Stimulated activated naive CD8-positive, alpha-beta T cell treated with anti-CD3 and anti-CD28 coated beads, Interleukin-15, amount 100 ng/mL, for 72 hours (primary cell): ENCODE measurements around the gene PCNX2.
"Not testable (repeated sequence)": the region's sequence is repeated elsewhere in the genome, so short reads cannot be mapped to it uniquely, and the experiment has no call there.

Experiments used
- ATAC-seq: fragments of 150-1000 bp; cut with Tn5 transposase; 2 replicates; pipeline ENCODE4 v1.10.0; 2021; ENCODE audit warnings: mild to moderate bottlenecking, moderate library complexity
- DNase-seq, 2 donors: peaks; one replicate each; pipeline ENCODE4 v3.0.0; 2021 to 2022
- H3K27ac Mint-ChIP-seq, 2 donors: one replicate each; pipeline ENCODE4 v1.8.0; 2022; ENCODE audit warnings: mild to moderate bottlenecking in 2 of 2, mixed read lengths in 2 of 2, moderate library complexity in 2 of 2
- H3K27me3 Mint-ChIP-seq: one replicate; pipeline ENCODE4 v1.8.0; 2022; ENCODE audit warnings: mixed read lengths
- H3K4me1 Mint-ChIP-seq: one replicate; pipeline ENCODE4 v1.8.0; 2022; ENCODE audit warnings: mild to moderate bottlenecking, mixed read lengths
- H3K4me3 Mint-ChIP-seq, 2 donors: one replicate each; pipeline ENCODE4 v1.8.0; 2022; ENCODE audit warnings: mild to moderate bottlenecking in 2 of 2, mixed read lengths in 2 of 2, moderate library complexity in 1 of 2
- H3K9me3 Mint-ChIP-seq, 2 donors: one replicate each; pipeline ENCODE4 v1.8.0; 2022; ENCODE audit warnings: mixed read lengths in 2 of 2

Gene PCNX2

DNA sequence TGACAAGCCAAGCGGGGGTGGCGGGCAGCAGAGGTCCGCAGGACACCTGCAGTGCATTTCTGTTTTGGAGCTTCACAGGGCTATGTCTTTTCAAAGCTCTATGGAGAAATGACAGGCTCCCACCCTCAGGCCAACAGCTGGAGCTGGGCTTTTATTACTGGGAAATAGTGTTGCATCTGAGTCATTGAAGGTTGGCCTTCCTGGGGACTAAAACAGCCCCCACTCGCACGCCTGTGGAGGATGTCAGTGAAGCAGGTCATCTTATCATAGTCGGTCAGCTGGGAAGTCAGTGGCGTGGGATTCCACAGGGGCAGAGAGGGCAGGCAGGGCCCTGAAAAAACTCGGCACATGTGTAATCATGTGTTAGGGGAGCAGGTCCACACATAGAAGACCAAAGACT, 289.8 kb downstream of the PCNX2 start:
- ATAC-seq = no peak
- Mint-ChIP-seq H3K9me3 (peaks cover 0 to 5% of the 10 kb centered on the region in 2 donors), H3K27ac (no peak overlapping the region)

GRCh38 chr1:233005156-233005555, 290.4 kb downstream of the PCNX2 start:
- H3K27ac Mint-ChIP-seq = no peak overlapping the region
- H3K27me3 Mint-ChIP-seq = no peaks in the 10 kb centered on the region
- peaks cover 0 to 5% of the 10 kb centered on the region in 2 donors for H3K9me3 Mint-ChIP-seq
- DNase-seq (no peak), ATAC-seq (no peak)
- no peak overlapping the region for H3K4me3 Mint-ChIP-seq
- H3K4me1 Mint-ChIP-seq = no peaks in the 10 kb centered on the region

More for the DNA sequence above, 289.8 kb downstream of the PCNX2 start:
- DNase-seq = no peak
- Mint-ChIP-seq H3K27me3 (no peaks in the 10 kb centered on the region), H3K4me1 (no peaks in the 10 kb centered on the region), H3K4me3 (no peak overlapping the region)

GRCh38 chr1:233004451-233004850, 291.1 kb downstream of the PCNX2 start:
- Mint-ChIP-seq H3K9me3 (peaks cover 0 to 5% of the 10 kb centered on the region in 2 donors), H3K27me3 (no peaks in the 10 kb centered on the region), H3K4me1 (no peaks in the 10 kb centered on the region), H3K27ac (no peak overlapping the region), H3K4me3 (no peak overlapping the region)
- no peak for ATAC-seq
- DNase-seq = no peak

GRCh38 chr1:233003638-233004037, 291.9 kb downstream of the PCNX2 start:
- not testable (repeated sequence) for ATAC-seq, DNase-seq, H3K27ac Mint-ChIP-seq, H3K4me1 Mint-ChIP-seq, H3K4me3 Mint-ChIP-seq, H3K27me3 Mint-ChIP-seq, H3K9me3 Mint-ChIP-seq

- Mint-ChIP-seq H3K4me1 (no peaks in the 10 kb centered on the region), H3K9me3 (peaks cover 2 to 5% of the 10 kb centered on the region in 2 donors), H3K4me3 (no peak overlapping the region), H3K27ac (no peak overlapping the region), H3K27me3 (no peaks in the 10 kb centered on the region)
- ATAC-seq (no peak), DNase-seq (no peak)
Measured at GRCh38 chr1:232999956-233000625, 295.4 kb downstream of the PCNX2 start.

DNA sequence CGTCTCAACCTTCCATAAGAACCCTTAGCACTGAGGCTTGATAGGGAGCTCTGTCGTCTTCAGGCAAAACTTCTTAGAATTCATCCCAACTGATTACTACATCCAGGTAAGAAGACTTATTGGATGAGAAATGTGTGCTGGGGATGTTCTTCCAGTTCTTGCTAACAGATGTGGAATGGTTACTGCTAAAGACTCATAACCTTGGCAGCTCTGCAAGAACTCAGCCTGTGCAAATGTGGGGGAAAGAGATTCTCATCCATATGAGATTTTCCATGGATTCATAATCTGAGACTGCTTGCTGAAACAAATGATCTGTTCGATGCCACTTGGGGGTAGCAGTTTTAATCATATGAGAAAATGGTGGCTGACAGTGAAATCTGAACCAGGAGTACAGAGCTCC, 296.9 kb downstream of the PCNX2 start:
- DNase-seq (no peak), ATAC-seq (no peak)
- H3K27me3 Mint-ChIP-seq = no peaks in the 10 kb centered on the region
- peaks cover 8% of the 10 kb centered on the region for H3K4me1 Mint-ChIP-seq
- H3K4me3 Mint-ChIP-seq = no peak overlapping the region
- H3K27ac Mint-ChIP-seq = no peak overlapping the region
- peaks cover 16 to 17% of the 10 kb centered on the region in 2 donors for H3K9me3 Mint-ChIP-seq

DNA sequence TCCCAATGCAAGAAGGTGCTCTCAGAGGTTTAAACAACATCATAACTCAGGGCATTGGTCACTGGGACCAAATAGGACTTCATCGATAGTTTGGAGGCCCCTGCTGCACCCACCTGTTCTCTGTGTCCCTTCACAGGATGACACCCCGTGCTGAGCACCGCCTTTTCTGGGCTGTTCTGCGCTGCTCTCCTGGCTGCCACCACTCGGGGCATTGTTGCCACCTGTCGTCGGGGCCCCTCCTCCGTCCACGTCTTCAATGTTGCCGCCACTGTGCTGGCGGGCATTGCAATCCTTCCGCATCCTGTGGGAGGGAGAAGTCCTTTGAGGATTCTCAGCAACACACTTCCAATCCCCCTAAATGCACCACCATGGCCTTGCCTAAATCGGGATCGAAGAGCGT, 297.4 kb downstream of the PCNX2 start:
- Mint-ChIP-seq H3K4me3 (no peak overlapping the region), H3K4me1 (peaks cover 8% of the 10 kb centered on the region), H3K27ac (no peak overlapping the region), H3K9me3 (peaks cover 18 to 22% of the 10 kb centered on the region in 2 donors), H3K27me3 (no peaks in the 10 kb centered on the region)
- DNase-seq = no peak
- ATAC-seq = no peak

GRCh38 chr1:232996143-232996542, 299.4 kb downstream of the PCNX2 start:
- Mint-ChIP-seq H3K4me3 (no peak overlapping the region), H3K9me3 (peaks cover 17 to 29% of the 10 kb centered on the region in 2 donors), H3K4me1 (peaks cover 10% of the 10 kb centered on the region), H3K27me3 (no peaks in the 10 kb centered on the region), H3K27ac (no peak overlapping the region)
- DNase-seq (no peak), ATAC-seq (no peak)

- Mint-ChIP-seq H3K4me1 (peaks cover 17% of the 10 kb centered on the region), H3K27ac (no peak overlapping the region), H3K27me3 (no peaks in the 10 kb centered on the region), H3K4me3 (no peak overlapping the region), H3K9me3 (peaks cover 17 to 29% of the 10 kb centered on the region in 2 donors)
- no peak for DNase-seq
- ATAC-seq = no peak
Measured at GRCh38 chr1:232995189-232995588, 300.3 kb downstream of the PCNX2 start.

DNA sequence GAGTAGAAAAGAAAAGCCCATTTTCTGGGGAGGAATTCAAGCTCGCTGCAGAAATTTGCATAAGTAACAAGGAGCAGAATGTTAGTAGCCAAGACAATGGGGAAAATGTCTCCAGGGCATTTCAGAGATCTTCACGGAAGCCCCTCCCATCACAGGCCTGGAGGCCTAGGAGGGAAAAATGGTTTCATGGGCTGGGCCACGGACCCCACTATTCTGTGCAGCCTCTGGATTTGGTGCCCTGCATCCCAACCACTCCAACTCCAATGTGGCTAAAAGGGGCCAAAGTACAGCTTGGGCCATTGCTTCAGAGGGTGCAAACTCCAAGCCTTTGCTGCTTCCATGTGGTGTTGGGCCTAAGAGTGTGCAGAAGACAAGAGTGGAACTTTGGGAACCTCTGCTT, 302.0 kb downstream of the PCNX2 start:
- H3K4me1 Mint-ChIP-seq = peaks cover 17% of the 10 kb centered on the region
- DNase-seq = no peak
- H3K9me3 Mint-ChIP-seq = peaks cover 17 to 29% of the 10 kb centered on the region in 2 donors
- no peak overlapping the region for H3K4me3 Mint-ChIP-seq
- H3K27me3 Mint-ChIP-seq = no peaks in the 10 kb centered on the region
- no peak for ATAC-seq
- no peak overlapping the region for H3K27ac Mint-ChIP-seq

- no peak overlapping the region for H3K4me3 Mint-ChIP-seq
- H3K4me1 Mint-ChIP-seq = peaks cover 17% of the 10 kb centered on the region
- H3K27me3 Mint-ChIP-seq = no peaks in the 10 kb centered on the region
- DNase-seq (no peak), ATAC-seq (no peak)
- no peak overlapping the region for H3K27ac Mint-ChIP-seq
- H3K9me3 Mint-ChIP-seq = peaks cover 17 to 29% of the 10 kb centered on the region in 2 donors
Measured at GRCh38 chr1:232992227-232992626, 303.3 kb downstream of the PCNX2 start.

GRCh38 chr1:232991238-232991637, 304.3 kb downstream of the PCNX2 start:
- Mint-ChIP-seq H3K27ac (peak overlapping the region in 1 of 2 donors; percentile 77), H3K27me3 (no peaks in the 10 kb centered on the region), H3K4me1 (peaks cover 17% of the 10 kb centered on the region), H3K4me3 (no peak overlapping the region), H3K9me3 (peaks cover 17 to 29% of the 10 kb centered on the region in 2 donors)
- DNase-seq (no peak), ATAC-seq (no peak)

GRCh38 chr1:232990176-232991128, 305.1 kb downstream of the PCNX2 start:
- no peaks in the 10 kb centered on the region for H3K27me3 Mint-ChIP-seq
- peaks cover 17% of the 10 kb centered on the region for H3K4me1 Mint-ChIP-seq
- peak; percentile 27 for ATAC-seq
- peaks cover 17 to 29% of the 10 kb centered on the region in 2 donors for H3K9me3 Mint-ChIP-seq
- DNase-seq = no peak
- no peak overlapping the region for H3K4me3 Mint-ChIP-seq
- peak overlapping the region in 1 of 2 donors; percentile 77 for H3K27ac Mint-ChIP-seq

DNA sequence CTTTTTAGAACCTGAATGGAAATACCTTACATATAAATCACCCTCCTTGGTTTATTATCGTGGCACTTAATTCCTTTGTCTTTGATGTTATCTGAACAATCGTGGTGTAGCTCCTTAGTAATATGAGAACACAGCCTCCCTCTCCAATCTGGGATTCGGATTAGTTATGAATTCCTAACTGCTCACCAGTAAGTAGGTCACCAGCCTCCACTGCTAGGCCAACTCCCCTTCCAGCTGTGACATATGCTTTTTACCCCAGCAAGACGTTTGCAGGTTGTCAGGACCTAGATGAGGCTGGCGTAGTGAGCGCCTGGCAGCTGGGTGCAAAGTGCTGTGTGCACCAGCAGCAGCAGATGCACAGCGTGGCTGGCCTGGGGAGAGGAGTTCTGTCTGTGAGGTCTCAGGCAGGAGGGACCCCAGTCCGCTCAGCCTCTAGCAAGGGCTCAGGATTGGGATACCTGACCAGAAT, 306.9 kb downstream of the PCNX2 start:
- H3K4me1 Mint-ChIP-seq = peaks cover 10% of the 10 kb centered on the region
- H3K9me3 Mint-ChIP-seq = peaks cover 7 to 12% of the 10 kb centered on the region in 2 donors
- ATAC-seq = no peak
- H3K27ac Mint-ChIP-seq = no peak overlapping the region
- H3K27me3 Mint-ChIP-seq = no peaks in the 10 kb centered on the region
- no peak overlapping the region for H3K4me3 Mint-ChIP-seq
- DNase-seq = no peak

- no peaks in the 10 kb centered on the region for H3K27me3 Mint-ChIP-seq
- DNase-seq = no peak
- H3K4me3 Mint-ChIP-seq = no peak overlapping the region
- H3K4me1 Mint-ChIP-seq = peaks cover 10% of the 10 kb centered on the region
- peaks cover under 1 to 3% of the 10 kb centered on the region in 2 donors for H3K9me3 Mint-ChIP-seq
- H3K27ac Mint-ChIP-seq = no peak overlapping the region
- no peak for ATAC-seq
Measured at GRCh38 chr1:232987774-232988140, 307.8 kb downstream of the PCNX2 start.
